ENCODE data around the gene LYPD6B.

Gene LYPD6B

GRCh38 chr2:149175956-149176355 lies 137.5 kb downstream of the LYPD6B start:
- Histone ChIP-seq H3K36me3 (ENCODE audit: control insufficient read depth, insufficient read depth, low read length) (no peaks in the 10 kb centered on the region), H3K27ac (ENCODE audit: low read depth, low read length, severe bottlenecking) (no peak overlapping the region), H3K9me3 (ENCODE audit: control insufficient read depth, low read length) (peaks cover 10% of the 10 kb centered on the region), H3K4me3 (ENCODE audit: extremely low read depth, insufficient read depth, low read length, poor library complexity, severe bottlenecking) (no peak overlapping the region), H3K4me1 (ENCODE audit: control insufficient read depth, insufficient read depth, low read length, poor library complexity, severe bottlenecking) (peaks cover 4% of the 10 kb centered on the region)
- 100% methylated on average over 1 of the region's 2 CpGs; no CpG with 5 or more reads in 1 of the 2 experiments for WGBS, 2 experiments (ENCODE audit: insufficient coverage in 2 of 2)

GRCh38 chr2:149178612-149179011 lies 140.1 kb downstream of the LYPD6B start:
- no peak overlapping the region for H3K27ac ChIP-seq (ENCODE audit: low read depth, low read length, severe bottlenecking)
- WGBS, 2 experiments (ENCODE audit: insufficient coverage in 2 of 2), result 67% methylated on average over 2 of the region's 5 CpGs; no CpG with 5 or more reads in 1 of the 2 experiments
- no peaks in the 10 kb centered on the region for H3K36me3 ChIP-seq (ENCODE audit: control insufficient read depth, insufficient read depth, low read length)
- no peak overlapping the region for H3K4me3 ChIP-seq (ENCODE audit: extremely low read depth, insufficient read depth, low read length, poor library complexity, severe bottlenecking)
- peaks cover 4% of the 10 kb centered on the region for H3K4me1 ChIP-seq (ENCODE audit: control insufficient read depth, insufficient read depth, low read length, poor library complexity, severe bottlenecking)
- H3K9me3 ChIP-seq (ENCODE audit: control insufficient read depth, low read length), result no peaks in the 10 kb centered on the region

- peaks cover 4% of the 10 kb centered on the region for H3K4me1 ChIP-seq (ENCODE audit: control insufficient read depth, insufficient read depth, low read length, poor library complexity, severe bottlenecking)
Observed at GRCh38 chr2:149180226-149180875, 141.9 kb downstream of the LYPD6B start.

GRCh38 chr2:149183187-149183586 lies 144.7 kb downstream of the LYPD6B start:
- Histone ChIP-seq H3K27ac (ENCODE audit: low read depth, low read length, severe bottlenecking) (no peak overlapping the region), H3K4me3 (ENCODE audit: extremely low read depth, insufficient read depth, low read length, poor library complexity, severe bottlenecking) (no peak overlapping the region), H3K36me3 (ENCODE audit: control insufficient read depth, insufficient read depth, low read length) (no peaks in the 10 kb centered on the region)

More at GRCh38 chr2:149180226-149180875, 141.9 kb downstream of the LYPD6B start:
- 84 to 88% methylated on average over 7 to 8 of the region's 9 CpGs for WGBS, 2 experiments (ENCODE audit: insufficient coverage in 2 of 2)
- Histone ChIP-seq H3K9me3 (ENCODE audit: control insufficient read depth, low read length) (no peaks in the 10 kb centered on the region), H3K36me3 (ENCODE audit: control insufficient read depth, insufficient read depth, low read length) (no peaks in the 10 kb centered on the region), H3K4me3 (ENCODE audit: extremely low read depth, insufficient read depth, low read length, poor library complexity, severe bottlenecking) (no peak overlapping the region), H3K27ac (ENCODE audit: low read depth, low read length, severe bottlenecking) (no peak overlapping the region)

GRCh38 chr2:149184991-149185390 lies 146.5 kb downstream of the LYPD6B start:
- H3K36me3 ChIP-seq (ENCODE audit: control insufficient read depth, insufficient read depth, low read length), result no peaks in the 10 kb centered on the region
- no peaks in the 10 kb centered on the region for H3K9me3 ChIP-seq (ENCODE audit: control insufficient read depth, low read length)
- peaks cover 4% of the 10 kb centered on the region for H3K4me1 ChIP-seq (ENCODE audit: control insufficient read depth, insufficient read depth, low read length, poor library complexity, severe bottlenecking)
- WGBS, 2 experiments (ENCODE audit: insufficient coverage in 2 of 2), result 92 to 100% methylated on average over 1 of the region's 2 CpGs
- no peak overlapping the region for H3K4me3 ChIP-seq (ENCODE audit: extremely low read depth, insufficient read depth, low read length, poor library complexity, severe bottlenecking)
- H3K27ac ChIP-seq (ENCODE audit: low read depth, low read length, severe bottlenecking), result no peak overlapping the region

More at GRCh38 chr2:149183187-149183586, 144.7 kb downstream of the LYPD6B start:
- no peaks in the 10 kb centered on the region for H3K9me3 ChIP-seq (ENCODE audit: control insufficient read depth, low read length)
- 100% methylated on average over 1 of the region's 1 CpG for WGBS, 2 experiments (ENCODE audit: insufficient coverage in 2 of 2)
- peaks cover 4% of the 10 kb centered on the region for H3K4me1 ChIP-seq (ENCODE audit: control insufficient read depth, insufficient read depth, low read length, poor library complexity, severe bottlenecking)

GRCh38 chr2:149185942-149186490 lies 147.5 kb downstream of the LYPD6B start:
- H3K27ac ChIP-seq (ENCODE audit: low read depth, low read length, severe bottlenecking), result no peak overlapping the region
- no peaks in the 10 kb centered on the region for H3K4me1 ChIP-seq (ENCODE audit: control insufficient read depth, insufficient read depth, low read length, poor library complexity, severe bottlenecking)
- no peak overlapping the region for H3K4me3 ChIP-seq (ENCODE audit: extremely low read depth, insufficient read depth, low read length, poor library complexity, severe bottlenecking)
- 93 to 100% methylated on average over 3 to 4 of the region's 5 CpGs for WGBS, 2 experiments (ENCODE audit: insufficient coverage in 2 of 2)
- no peaks in the 10 kb centered on the region for H3K36me3 ChIP-seq (ENCODE audit: control insufficient read depth, insufficient read depth, low read length)
- no peaks in the 10 kb centered on the region for H3K9me3 ChIP-seq (ENCODE audit: control insufficient read depth, low read length)

- no peak overlapping the region for H3K4me3 ChIP-seq (ENCODE audit: extremely low read depth, insufficient read depth, low read length, poor library complexity, severe bottlenecking)
- H3K9me3 ChIP-seq (ENCODE audit: control insufficient read depth, low read length), result no peaks in the 10 kb centered on the region
- H3K27ac ChIP-seq (ENCODE audit: low read depth, low read length, severe bottlenecking), result no peak overlapping the region
- H3K36me3 ChIP-seq (ENCODE audit: control insufficient read depth, insufficient read depth, low read length), result no peaks in the 10 kb centered on the region
- no peaks in the 10 kb centered on the region for H3K4me1 ChIP-seq (ENCODE audit: control insufficient read depth, insufficient read depth, low read length, poor library complexity, severe bottlenecking)
Observed at GRCh38 chr2:149187057-149187456, 148.6 kb downstream of the LYPD6B start.

GRCh38 chr2:149188291-149188690 lies 149.8 kb downstream of the LYPD6B start:
- Histone ChIP-seq H3K4me1 (ENCODE audit: control insufficient read depth, insufficient read depth, low read length, poor library complexity, severe bottlenecking) (no peaks in the 10 kb centered on the region), H3K27ac (ENCODE audit: low read depth, low read length, severe bottlenecking) (no peak overlapping the region), H3K9me3 (ENCODE audit: control insufficient read depth, low read length) (no peaks in the 10 kb centered on the region), H3K36me3 (ENCODE audit: control insufficient read depth, insufficient read depth, low read length) (no peaks in the 10 kb centered on the region), H3K4me3 (ENCODE audit: extremely low read depth, insufficient read depth, low read length, poor library complexity, severe bottlenecking) (no peak overlapping the region)
- WGBS, 2 experiments (ENCODE audit: insufficient coverage in 2 of 2), result no CpG with 5 or more reads among the region's 1 CpG

- no peak overlapping the region for H3K27ac ChIP-seq (ENCODE audit: low read depth, low read length, severe bottlenecking)
- no peak overlapping the region for H3K4me3 ChIP-seq (ENCODE audit: extremely low read depth, insufficient read depth, low read length, poor library complexity, severe bottlenecking)
- H3K9me3 ChIP-seq (ENCODE audit: control insufficient read depth, low read length), result no peaks in the 10 kb centered on the region
- no peaks in the 10 kb centered on the region for H3K4me1 ChIP-seq (ENCODE audit: control insufficient read depth, insufficient read depth, low read length, poor library complexity, severe bottlenecking)
- H3K36me3 ChIP-seq (ENCODE audit: control insufficient read depth, insufficient read depth, low read length), result no peaks in the 10 kb centered on the region
Observed at GRCh38 chr2:149189769-149190168, 151.3 kb downstream of the LYPD6B start.

- H3K36me3 ChIP-seq (ENCODE audit: control insufficient read depth, insufficient read depth, low read length), result no peaks in the 10 kb centered on the region
- H3K27ac ChIP-seq (ENCODE audit: low read depth, low read length, severe bottlenecking), result no peak overlapping the region
- no peak overlapping the region for H3K4me3 ChIP-seq (ENCODE audit: extremely low read depth, insufficient read depth, low read length, poor library complexity, severe bottlenecking)
- H3K4me1 ChIP-seq (ENCODE audit: control insufficient read depth, insufficient read depth, low read length, poor library complexity, severe bottlenecking), result no peaks in the 10 kb centered on the region
- H3K9me3 ChIP-seq (ENCODE audit: control insufficient read depth, low read length), result no peaks in the 10 kb centered on the region
- 84 to 97% methylated on average over 2 to 3 of the region's 5 CpGs for WGBS, 2 experiments (ENCODE audit: insufficient coverage in 2 of 2)
Observed at GRCh38 chr2:149191915-149192314, 153.4 kb downstream of the LYPD6B start.

GRCh38 chr2:149192427-149192826 lies 153.9 kb downstream of the LYPD6B start:
- H3K9me3 ChIP-seq (ENCODE audit: control insufficient read depth, low read length), result no peaks in the 10 kb centered on the region
- H3K27ac ChIP-seq (ENCODE audit: low read depth, low read length, severe bottlenecking), result no peak overlapping the region
- H3K36me3 ChIP-seq (ENCODE audit: control insufficient read depth, insufficient read depth, low read length), result no peaks in the 10 kb centered on the region
- 80% methylated on average over 1 of the region's 1 CpG; no CpG with 5 or more reads in 1 of the 2 experiments for WGBS, 2 experiments (ENCODE audit: insufficient coverage in 2 of 2)
- no peak overlapping the region for H3K4me3 ChIP-seq (ENCODE audit: extremely low read depth, insufficient read depth, low read length, poor library complexity, severe bottlenecking)
- no peaks in the 10 kb centered on the region for H3K4me1 ChIP-seq (ENCODE audit: control insufficient read depth, insufficient read depth, low read length, poor library complexity, severe bottlenecking)
